ENCODE data around the gene PAN3.
A peak's percentile ranks its signal among the peaks of the same experiment; 100 is the strongest.
"Not testable (repeated sequence)": the region's sequence is repeated elsewhere in the genome, so short reads cannot be mapped to it uniquely, and the experiment has no call there.

Gene PAN3, protein sequence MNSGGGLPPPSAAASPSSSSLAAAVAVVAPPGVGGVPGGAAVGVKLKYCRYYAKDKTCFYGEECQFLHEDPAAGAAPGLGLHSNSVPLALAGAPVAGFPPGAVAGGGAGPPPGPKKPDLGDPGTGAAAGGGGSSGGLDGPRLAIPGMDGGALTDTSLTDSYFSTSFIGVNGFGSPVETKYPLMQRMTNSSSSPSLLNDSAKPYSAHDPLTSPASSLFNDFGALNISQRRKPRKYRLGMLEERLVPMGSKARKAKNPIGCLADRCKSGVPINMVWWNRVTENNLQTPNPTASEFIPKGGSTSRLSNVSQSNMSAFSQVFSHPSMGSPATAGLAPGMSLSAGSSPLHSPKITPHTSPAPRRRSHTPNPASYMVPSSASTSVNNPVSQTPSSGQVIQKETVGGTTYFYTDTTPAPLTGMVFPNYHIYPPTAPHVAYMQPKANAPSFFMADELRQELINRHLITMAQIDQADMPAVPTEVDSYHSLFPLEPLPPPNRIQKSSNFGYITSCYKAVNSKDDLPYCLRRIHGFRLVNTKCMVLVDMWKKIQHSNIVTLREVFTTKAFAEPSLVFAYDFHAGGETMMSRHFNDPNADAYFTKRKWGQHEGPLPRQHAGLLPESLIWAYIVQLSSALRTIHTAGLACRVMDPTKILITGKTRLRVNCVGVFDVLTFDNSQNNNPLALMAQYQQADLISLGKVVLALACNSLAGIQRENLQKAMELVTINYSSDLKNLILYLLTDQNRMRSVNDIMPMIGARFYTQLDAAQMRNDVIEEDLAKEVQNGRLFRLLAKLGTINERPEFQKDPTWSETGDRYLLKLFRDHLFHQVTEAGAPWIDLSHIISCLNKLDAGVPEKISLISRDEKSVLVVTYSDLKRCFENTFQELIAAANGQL

DNA sequence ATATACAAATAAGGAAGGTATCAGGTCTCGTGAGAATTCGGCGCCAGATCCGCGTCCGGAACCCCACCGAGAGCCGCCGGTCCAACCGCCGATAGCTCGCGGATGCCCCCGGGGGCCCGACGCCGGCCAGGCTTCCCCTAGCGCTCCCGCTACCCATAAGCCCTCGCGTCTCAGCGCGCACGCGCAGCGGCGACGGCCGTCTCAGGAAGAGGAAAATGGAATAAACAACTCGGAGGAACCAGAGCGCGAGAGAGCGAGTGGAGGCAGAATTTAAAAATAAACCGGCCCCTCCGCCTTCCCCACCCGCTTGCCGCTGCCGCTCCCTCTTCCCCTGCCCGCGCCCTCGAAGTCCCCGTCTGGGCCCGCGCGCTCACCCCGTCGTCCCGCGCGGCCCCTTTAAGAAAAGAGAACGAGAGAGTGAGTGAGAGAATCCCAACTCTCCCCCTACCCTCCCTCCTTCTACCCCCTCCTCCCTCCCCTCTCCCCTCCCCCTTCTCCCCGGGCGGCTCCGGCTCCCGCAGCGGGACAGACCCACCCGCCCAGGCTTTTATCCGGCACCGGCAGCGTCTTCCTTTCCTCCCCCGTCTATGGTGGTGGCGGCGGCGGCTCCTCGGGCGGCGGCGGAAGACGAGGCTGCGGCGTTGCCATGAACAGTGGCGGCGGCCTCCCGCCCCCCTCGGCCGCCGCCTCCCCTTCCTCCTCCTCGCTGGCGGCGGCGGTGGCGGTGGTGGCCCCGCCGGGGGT, at the start of gene PAN3:
PAN3 (plus strand) TSS at position 534 of the 744 bp plus-strand sequence; CDS start at position 647, 113 bp downstream.
- DNase-seq: peak; percentile 92

DNA sequence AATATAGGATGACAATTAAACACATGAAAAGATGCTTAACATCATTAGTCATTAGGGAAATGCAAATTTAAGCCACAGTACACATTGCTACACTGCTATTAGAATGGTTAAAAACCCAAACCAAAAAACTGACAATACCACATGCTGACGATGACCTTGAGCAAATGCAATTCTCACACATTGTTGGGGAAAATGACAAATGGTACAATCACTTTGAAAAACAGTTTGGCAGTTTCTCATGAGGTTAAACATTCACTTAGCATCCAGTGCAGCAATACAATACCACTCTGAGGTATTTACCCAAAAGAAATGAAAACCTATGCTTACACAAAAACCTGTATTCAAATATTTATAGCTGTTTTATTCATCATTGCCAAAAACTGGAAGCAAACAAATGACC, 49.3 kb upstream of the PAN3 start:
- no peak for DNase-seq

DNA sequence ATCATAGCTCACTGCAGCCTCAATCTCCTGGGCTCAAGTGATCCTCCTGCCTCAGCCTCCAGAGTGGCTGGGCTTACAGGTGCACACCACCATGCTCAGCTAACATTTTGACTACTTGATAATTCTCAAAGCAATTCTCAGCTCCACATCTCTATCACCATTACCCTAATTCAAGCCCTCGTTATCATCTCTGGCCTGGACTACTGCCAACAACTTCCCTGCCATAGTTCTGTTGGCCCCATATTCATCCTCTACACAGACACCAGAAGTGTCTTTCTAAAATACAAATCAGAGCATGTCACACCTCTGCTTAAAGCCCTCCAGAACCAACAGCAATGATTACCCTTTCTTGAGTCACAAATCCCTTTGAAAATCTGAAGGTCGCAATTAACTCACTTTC, 45.9 kb upstream of the PAN3 start:
- no peak for DNase-seq

DNA sequence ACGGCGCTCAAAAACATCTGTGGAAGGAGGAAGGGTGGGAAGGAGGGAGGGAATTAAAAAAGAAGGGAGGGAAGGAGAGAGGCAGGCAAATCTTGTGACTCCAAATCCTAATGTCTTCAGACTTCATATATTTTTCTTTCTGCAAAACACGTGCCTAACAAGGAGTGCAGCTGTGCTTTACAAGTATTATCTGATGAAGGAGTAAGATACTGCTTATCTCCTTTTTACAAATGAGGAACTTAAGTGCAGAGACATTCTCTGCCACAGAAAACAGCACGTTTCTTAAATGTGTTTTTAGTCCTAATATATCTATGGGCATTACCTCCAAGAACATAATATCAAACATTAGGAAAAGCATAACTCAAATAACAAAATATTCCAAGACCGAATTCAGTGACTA, 44.5 kb upstream of the PAN3 start:
- no peak for DNase-seq

DNA sequence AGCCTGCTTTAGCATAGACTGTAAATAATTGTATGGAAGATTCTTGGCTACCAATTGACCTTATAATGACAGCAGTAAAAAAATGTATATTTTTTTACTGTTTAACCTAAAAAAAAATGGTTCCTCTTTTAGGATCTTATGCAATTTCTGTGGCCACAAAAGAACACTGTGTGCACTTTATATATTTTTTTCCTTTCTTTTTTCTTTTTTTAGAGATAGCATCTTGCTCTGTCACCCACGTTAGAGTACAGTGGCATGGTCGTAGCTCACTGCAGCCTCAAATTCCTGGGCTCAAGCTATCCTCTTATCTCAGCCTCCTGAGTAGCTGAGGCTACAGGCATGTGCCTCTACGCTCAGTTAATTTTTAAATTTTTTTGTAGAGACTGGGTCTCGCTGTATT, 44.0 kb upstream of the PAN3 start:
- DNase-seq: no peak

DNA sequence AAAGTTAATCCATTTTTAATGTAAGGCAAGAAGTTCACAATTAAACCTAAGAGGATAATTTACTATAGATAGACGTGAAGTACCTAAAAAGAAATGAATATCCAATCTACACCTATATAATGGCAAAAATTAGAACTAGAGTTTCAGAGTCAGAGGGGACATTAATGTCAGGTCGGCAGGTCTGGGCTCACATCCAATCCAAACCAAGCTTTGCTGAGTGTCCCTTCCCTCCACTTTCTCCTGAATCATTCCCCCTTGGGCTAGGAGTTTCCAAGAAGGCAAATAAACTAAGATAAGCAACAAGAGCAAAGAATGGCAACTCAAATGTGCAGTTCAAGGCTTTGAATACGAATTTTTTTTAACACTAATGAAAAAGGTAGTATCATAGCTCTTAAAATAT, 40.8 kb upstream of the PAN3 start:
- no peak for DNase-seq

DNA sequence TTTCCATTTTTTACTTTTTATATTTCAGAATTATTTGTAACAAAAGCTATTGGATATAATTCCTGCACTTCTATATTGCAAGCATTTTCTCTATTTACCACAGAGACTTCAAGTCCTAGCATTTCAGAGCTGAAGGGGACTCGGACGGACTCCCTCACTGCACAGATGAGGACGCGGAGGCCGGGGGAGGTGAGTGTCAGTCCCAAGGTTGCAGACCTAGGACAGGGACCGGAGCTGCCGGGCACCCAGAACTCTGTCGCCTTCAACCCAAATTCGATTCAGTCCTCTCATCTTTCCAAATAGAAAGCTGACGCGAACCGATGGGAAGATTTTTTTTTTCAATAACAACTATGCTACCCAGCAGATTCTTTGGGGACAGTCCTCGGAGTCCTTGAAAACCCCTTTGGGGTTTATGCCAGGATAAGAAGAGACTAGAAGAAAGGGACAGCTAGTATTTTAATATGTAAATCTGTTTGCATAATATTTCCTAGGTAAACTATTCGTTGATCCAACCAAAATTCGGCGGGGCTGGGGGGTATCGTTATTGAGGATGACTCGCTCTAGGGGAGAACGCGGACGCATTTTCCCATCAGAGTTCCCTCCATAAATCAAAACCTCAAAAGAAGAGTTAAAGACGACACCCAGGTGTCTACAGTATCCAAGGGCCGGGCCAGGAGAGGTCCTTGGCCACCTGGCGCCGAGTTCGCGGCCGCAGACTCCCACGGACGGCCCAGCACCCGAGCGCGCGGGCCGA, 38.8 kb upstream of the PAN3 start:
- DNase-seq: no peak

DNA sequence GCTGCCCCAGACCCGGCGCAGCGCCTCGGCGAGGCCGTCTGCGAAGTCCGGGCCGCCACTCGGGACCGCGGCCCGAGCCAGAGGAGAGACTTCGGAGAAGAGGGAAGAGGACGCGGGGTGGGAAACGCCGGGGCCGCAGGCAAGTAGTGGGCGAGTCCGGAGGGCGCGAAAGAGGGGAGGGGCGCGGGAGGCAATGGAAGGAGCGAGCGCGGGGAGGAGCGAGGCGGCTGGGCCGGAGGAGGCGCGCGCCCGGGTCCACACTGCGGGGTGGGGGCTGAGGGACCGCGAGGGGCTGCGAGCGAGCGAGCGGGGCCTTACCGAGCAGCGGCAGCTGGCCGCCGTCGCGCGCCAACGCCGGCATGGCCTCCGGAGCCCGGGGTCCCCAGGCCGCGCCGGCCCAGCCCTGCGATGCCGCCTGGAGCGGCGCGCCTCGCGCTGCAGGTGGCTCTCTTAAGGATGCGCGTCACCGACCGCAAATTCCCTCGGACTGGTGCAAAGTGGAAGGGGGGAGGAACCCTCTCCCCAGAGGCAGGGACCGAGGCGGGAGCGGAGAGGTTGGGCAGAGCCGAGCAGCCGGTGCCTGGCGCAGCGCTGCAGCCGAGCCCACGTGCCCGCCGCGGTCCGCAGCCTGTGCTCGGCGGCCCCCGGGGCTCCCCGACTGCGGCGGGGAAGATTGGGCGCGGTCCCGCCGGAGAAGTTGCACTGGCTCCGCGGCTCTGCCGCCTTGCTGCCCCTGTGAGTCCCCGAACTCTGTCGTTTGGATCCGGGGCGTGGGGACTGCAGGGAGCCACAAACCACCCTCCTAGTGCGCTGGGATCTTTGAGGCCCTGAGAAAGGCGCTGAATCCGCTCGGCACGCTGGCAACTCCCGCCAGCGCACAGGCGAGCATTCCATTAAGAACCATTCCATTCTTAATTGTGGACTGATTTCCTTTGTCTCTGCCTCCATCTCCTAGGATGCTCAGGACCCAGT, 37.9 kb upstream of the PAN3 start, which contains the start of gene FLT3:
FLT3 (minus strand) TSS at position 427 of the 972 bp plus-strand sequence; CDS start at position 361, 66 bp downstream.
- peak; percentile 72 for DNase-seq

DNA sequence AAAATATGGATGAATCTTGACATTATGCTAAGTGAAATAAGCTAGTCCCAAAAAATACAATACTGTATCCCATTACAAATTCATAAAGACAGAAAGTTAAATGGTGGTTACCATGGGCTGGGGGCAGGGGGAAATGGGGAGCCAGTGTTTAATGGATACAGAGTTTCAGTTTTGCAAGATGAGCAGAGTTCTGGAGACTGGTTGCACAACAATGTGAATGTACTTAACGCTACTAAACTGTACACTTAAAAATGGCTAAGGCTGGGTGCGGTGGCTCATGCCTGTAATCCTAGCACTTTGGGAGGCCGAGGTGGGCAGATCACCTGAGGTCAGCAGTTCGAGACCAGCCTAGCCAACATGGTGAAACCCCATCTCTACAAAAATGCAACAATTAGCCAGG, 36.5 kb upstream of the PAN3 start:
- not testable (repeated sequence) for DNase-seq

DNA sequence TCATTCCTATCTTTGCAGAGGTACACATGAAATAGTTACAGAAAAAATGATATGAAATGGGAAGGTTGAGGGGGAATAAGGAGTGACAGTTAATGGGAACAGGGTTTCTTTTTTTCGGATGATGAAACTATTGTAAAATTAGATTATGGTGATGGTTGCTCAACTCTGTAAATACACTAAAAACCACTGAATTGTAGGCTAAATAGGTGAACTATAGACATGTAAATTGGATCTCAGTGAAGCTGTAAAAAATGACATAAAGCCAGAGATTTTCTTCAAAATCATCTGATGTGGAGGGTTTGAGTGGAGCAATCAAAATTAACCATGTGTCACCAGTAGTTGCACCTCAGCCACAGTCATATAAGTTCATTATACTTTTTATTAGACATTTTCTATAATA, 31.4 kb upstream of the PAN3 start:
- no peak for DNase-seq

DNA sequence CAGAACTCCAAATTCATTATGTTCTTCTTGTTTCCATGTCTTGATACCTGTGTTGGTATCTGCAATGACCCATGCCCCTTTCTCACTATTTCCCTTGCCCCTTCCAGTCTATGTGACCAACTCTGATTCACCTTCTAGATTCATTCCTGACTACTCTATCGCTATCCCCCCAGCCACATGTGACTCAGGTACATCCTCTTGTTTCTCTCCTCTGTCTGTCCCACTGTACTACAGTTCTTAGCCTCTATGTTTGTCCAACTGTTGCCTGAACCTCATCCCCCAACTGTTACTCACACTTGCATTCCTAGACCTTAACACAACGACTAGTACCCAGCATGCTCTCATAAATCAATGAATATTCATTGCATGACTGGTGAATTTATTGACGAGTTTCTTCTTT, 27.9 kb upstream of the PAN3 start:
- DNase-seq: no peak

DNA sequence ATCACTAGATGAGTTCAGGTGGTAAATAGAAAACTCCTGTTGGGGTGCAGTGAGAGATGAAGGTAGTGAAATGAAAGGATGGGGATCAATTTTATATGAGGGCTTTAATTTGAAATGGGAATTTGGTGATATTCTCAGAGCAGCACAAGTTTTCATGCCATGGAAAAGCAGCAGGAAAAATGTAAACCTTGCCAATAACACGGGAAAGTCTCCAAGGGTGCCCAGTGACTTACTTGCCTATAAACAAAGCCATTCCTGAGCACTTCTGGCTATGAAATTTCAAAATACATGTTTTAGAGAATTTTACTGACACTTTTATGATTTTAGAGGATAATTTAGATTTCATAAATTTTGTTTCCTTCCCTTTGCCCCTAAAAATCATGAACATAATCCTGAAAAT, 21.6 kb upstream of the PAN3 start:
- no peak for DNase-seq

DNA sequence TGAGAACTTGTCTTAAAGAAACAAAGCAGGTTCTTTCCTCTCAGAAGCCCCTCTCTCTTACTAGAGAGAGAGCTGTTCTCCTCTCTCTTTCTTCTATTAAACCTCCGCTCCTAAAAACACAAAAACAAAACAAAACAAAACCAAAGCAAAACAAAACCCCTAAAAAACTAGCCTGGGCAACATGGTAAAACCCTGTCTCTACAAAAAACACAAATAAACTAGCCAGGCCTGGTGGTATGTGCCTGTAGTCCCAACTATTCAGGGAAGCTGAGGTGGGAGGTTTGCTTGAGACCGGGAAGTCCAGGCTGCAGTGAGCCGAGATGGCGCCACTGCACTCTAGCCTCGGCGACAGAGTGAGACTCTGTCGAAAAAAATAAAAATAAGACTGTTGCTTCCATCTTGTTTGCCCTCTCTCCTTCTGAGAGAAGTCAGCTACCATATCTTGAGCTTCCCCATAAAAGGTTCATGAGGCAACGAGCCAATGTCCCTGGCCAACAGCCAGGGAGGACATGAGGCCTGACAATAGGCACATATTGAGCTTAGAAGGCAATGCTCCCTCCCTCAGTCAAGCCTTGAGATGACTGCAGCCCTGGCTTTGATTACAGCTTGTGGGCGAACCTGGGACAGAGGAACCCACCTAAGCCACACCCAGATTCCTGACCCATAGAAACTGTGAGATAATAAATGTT, 20.5 kb upstream of the PAN3 start:
- no peak for DNase-seq

DNA sequence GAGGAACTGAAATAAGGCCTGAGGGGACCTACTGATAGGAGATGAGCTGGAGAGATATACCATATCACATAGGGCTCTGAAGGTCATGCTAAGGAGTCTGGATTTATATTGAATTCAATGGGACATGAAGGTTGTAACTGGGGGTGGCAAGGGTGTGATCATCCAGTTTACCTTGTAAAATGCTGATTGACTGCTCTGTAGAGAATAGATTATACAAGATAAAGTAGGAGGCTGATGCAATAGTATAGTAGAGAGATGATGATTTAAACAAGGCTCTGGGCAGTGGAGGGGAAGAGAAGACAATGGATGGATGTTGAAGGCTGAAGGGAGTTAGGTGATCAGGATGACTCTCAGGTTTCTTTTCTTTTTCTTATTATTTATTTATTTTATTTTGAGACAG, 18.0 kb upstream of the PAN3 start:
- no peak for DNase-seq

DNA sequence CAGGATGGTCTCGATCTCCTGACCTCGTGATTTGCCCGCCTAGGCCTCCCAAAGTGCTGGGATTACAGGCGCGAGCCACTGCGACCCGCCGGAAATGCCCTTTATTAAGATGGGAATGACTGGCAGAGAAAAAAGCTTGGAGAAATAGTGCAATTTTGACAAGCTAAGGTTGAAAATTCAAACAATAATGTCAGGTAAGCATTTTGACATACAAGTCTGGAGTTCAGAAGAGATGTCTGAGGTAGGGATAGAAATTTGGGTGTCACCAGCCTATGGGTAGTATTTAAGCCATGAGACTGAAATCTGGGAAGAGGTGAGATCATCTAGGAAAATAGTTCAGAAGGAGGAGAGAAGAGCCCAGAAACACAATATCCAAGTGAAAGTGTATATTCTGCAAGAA, 17.1 kb upstream of the PAN3 start:
- DNase-seq: no peak

DNA sequence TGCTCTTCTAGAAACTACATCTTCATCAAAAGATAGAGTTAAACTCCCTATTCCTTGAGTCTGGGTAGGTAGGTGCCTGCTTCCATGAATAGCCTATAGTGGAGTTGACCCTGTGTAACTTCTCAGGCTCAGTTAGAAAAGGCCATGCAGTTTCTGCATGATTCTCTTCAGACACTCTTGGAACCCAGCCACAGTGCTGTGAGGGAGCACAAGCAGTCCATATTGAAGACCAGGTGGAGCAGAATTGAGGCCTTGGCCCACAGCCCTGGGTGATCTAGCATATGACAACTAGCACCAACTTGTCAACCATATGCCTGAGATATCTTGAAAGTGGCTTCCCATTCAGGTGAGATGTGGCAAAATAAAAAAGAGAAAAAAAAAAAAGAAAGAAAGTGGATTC, 10.3 kb upstream of the PAN3 start:
- DNase-seq: no peak

DNA sequence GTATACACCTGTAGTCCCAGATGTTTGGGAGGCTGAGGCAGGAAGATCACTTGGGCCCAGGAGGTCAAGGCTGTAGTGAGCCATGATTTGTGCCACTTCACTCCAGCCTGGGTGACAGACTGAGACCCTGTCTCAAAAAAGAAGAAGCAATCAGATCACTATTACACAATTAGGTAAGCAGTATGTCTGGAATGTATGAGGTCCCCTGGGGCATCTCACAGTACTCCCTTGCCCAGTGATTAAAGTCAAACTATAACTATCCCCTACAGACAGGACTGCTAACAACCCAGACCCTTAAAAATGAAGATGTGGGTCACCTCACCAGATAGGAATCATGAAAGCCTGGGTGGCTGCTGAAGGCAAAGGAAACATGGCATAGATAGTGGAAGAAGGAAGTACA, 9.4 kb upstream of the PAN3 start:
- no peak for DNase-seq

DNA sequence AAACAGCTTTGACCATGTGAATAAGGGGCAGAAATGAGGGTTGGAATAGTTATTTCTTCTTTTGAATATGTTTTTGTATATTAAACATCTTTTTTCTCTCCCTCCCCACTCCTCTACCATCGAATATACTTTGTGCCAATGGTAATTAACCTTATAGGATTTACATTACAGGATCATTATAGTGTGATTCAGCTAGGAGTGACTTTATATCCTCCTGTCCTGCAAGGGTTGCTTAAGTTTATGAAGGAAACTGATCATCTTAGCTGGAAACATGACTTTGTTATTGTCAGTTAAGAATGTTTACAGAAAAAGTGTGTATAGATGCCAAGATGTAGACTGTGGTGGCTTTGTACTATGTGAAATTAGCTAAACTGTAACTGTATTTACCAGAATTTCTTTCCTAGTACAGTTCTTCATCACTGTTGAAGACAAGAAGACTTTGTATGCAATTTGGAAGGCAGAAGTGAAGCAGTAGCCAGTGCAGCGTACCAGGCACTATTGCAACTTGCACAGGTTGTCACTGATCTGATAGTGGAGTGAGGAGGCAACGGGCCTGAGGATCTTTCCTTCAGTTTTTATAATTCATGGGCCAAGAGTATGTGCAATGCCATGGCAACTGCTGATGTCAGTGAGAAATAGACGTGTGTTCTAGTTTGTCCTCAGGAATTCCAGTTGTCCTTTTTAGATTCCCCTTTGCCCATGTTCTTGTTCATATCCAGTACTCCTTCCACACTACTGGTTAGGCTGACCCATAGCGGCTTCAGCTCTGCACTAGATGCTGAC, 8.2 kb upstream of the PAN3 start:
- no peak for DNase-seq

DNA sequence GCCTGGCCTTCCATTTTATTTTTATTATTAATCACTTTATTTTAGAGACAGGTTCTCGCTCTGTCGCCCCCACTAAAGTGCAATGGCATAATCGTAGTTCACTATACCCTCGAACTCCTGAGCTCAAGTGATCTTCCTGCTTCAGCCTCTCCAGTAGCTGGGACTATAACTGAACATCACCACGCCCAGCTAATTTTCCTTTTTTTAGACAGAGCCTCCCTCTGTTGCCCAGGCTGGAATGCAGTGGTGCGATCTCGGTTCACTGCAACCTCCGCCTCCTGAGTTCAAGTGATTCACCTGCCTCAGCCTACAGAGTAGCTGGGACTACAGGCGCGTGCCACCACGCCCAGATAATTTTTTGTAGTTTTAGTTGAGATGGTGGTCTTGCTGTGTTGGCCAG, 6.7 kb upstream of the PAN3 start:
- no peak for DNase-seq

DNA sequence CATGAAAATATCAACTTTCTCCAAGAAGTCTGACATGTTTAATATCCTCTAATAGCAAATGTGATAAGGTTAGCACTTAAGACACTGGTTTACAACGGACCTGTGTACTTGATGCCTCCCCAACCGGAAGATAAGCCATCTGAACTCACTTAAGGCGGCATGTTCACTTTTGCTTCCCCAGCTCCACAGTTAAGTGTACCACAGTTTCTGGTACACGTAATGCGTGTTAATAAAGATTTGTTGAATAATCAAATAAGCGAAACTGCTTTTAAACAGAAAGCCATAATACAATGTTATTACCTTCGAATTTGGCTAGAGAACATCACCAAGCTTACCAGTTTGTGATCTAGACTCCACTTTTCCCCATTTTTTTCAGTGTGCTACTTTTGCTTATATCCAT, 1.4 kb upstream of the PAN3 start:
- DNase-seq: no peak
